ENCODE measurements around the gene ZNF146. TPM values are rescaled to one million over a fixed set of nuclear protein-coding genes. Genes with fewer than 3 reads are reported as not detected.

ZNF146 gene
- total RNA-seq = 87.3 TPM

DNA sequence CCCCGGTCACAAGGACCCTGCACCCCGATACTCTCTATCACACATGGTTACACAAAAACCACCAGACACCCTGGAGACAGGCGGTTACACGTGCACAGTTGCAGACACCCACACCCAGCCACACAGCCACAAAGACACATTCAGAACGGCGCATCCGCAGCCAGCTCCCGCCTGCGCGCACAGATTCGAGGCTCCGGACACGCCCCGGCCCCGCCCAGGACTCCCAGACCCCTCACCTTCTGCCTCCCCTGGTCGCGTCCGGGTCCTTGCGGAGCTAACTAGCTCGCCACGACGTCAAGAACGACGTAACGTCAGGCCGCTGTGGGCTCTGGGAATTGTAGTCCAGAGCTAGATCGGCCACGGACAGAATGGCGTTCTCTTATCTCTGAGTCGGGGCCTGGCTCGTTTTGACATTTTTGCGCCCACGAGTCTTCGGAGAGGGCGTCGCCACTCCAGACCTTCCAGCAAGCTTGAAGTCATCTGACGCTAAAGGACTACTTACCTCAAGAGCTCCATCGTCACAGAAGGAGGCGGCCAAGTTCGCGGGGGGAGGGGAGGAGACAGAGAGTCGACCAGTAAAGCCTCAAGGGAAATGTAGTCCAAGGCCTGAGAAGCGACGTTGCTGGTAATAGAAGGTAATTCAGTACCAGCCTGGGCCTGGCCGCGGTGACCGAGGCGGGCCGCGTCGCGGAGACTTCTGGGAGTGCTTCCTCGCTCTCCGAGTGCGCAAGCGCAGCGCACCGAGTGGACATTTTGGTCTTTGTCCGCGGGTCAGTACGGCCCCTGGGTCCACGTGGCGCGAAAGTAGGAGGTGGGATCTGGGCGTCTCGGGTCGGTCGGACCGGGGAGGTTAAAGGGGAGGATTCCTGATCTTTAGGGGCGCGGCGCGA is at the start of gene ZNF146, which contains the start of gene ZNF565:
Gene ZNF146, plus strand, starts transcription at position 721 of the 890 bp plus-strand sequence. CDS start 21,335 bp downstream, outside the sequence.
Gene ZNF565, minus strand, starts transcription at position 280 of the 890 bp plus-strand sequence. CDS start 12,680 bp downstream, outside the sequence.

Small RNA genes lying within 50 kb of the gene (small RNA-seq; reads per million reads assigned to genes)
- gene RF00019 (ENCODE audit: low replicate concordance) = not detected

Other genes starting within 250 kb of the ZNF146 start
- 15.9 TPM for gene SDHAF1, start 219.9 kb upstream of the ZNF146 start, total RNA-seq
- gene SYNE4, start 206.3 kb upstream of the ZNF146 start, total RNA-seq = 7.4 TPM
- 10.3 TPM for gene ALKBH6, start 200.9 kb upstream of the ZNF146 start, total RNA-seq
- gene CLIP3, start 182.2 kb upstream of the ZNF146 start, total RNA-seq = 25.7 TPM
- 6.7 TPM for gene THAP8, start 160.8 kb upstream of the ZNF146 start, total RNA-seq
- gene WDR62, start 160.2 kb upstream of the ZNF146 start, total RNA-seq = 3.2 TPM
- gene OVOL3, start 104.0 kb upstream of the ZNF146 start, total RNA-seq = not detected
- 56.9 TPM for gene POLR2I, start 100.2 kb upstream of the ZNF146 start, total RNA-seq
- 89.8 TPM for gene TBCB, start 99.6 kb upstream of the ZNF146 start, total RNA-seq
- 217 TPM for gene CAPNS1, start 75.0 kb upstream of the ZNF146 start, total RNA-seq
- gene COX7A1, start 62.7 kb upstream of the ZNF146 start, total RNA-seq = 36.9 TPM
- gene ZNF565, start 441 bp upstream of the ZNF146 start, total RNA-seq = 6.7 TPM
- 14.7 TPM for gene ZFP14, start 164.1 kb downstream of the ZNF146 start, total RNA-seq
- gene ZFP82, start 203.5 kb downstream of the ZNF146 start, total RNA-seq = 10.9 TPM